Sigmoid colon (tissue), 4 donors: ENCODE data around the gene RMRP.
A peak's percentile ranks its signal among the peaks of the same experiment; 100 is the strongest.

Source experiments
- CTCF ChIP-seq, 4 experiments: fragments of 450-650 bp in 3 of 4; fragments of 200-600 bp in 1 of 4; IDR thresholded peaks; one replicate each; pipeline ENCODE4 v1.5.1; 2016 to 2019; ENCODE audit warnings: antibody characterized with exemption in 4 of 4, mild to moderate bottlenecking in 3 of 4, moderate library complexity in 2 of 4
- EP300 ChIP-seq, 4 donors: sonication (generic); formaldehyde crosslinking; IDR thresholded peaks; one replicate each; pipeline ENCODE4 v1.6.1; 2017; ENCODE audit warnings: antibody characterized with exemption in 4 of 4
- POLR2A ChIP-seq, 2 donors: fragments of 450-650 bp; IDR thresholded peaks; one replicate each; pipeline ENCODE4 v1.6.1; 2016; ENCODE audit warnings: antibody characterized with exemption in 2 of 2, mild to moderate bottlenecking in 2 of 2, moderate library complexity in 2 of 2

- TF ChIP-seq POLR2A (IDR thresholded peaks at IDR 0.05) (no peak), CTCF (IDR thresholded peaks at IDR 0.05) (peak in 3 of 4 experiments; percentile 88 to 95 (median 94)), EP300 (IDR thresholded peaks at IDR 0.05) (peak in 3 of 4 donors; percentile 52 to 79 (median 76))
These were observed 38.8 kb upstream of the RMRP start for GRCh38 chr9:35696520-35697215.
